Raji (cell line): ENCODE data around the gene CINP.

Experiments
- POLR2A ChIP-seq: IDR thresholded peaks from 2 replicates; pipeline ENCODE4 v1.6.1; 2011; ENCODE audit warnings: low read depth, low read length, control low read depth; ENCODE audit not compliant: insufficient read depth

Gene CINP

DNA sequence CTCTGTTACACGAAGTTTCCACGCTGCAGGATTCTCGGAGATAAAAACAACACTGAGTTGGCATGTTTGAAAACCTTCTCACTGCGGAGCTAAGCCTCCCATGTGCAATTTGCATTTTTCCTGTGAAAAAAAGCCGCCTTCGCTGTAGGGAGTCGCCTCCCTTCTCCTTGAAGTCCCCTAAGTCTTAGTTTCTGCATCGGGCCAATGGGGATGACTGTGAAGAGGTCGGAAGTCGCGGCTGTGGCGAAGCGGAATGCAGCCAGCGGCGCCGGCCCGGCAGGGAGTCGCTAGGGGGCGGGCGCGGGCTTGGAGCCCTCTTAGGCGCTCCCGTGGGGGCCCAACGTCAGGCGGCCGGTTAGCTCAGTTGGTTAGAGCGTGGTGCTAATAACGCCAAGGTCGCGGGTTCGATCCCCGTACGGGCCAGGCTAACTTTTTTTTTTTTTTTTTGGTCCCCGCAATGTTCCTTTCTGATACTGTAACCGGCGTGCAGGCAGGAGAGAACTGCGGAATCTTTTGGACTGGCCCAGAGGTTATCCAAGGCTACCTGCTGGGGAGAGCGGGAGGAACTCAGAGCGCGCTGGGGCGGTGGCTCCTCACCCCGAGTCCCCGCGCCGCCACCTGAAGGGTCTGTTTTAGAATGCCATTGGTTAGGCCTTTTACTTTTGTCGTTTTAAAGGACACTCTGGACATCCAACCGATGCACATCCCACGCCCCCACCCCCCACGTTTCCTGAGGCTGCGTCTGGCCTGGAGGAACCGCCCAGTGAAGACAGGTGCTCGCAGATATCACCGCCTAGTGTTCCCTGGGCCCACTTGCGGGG, 45.7 kb downstream of the CINP start:
- TF ChIP-seq POLR2A = peak; percentile 47

DNA sequence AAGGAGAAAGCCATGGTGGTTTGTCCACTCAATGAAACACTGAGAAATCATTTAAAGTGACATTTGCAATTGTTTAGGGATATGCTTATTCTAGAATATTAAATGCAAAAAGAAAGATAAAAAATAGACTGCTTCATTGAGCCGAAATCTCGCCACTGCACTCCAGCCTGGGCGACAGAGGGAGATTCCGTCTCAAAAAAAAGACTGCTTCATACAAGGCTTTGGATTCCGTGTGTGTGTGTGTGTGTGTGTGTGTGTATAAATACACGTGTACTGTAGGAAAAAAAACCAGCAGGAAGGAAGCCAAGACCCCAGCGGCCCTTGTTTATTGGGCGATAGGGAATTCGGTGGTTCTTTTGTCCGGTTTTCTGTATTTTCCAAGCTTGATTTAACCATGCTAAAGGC, 46.4 kb downstream of the CINP start:
- TF ChIP-seq POLR2A = no peak

DNA sequence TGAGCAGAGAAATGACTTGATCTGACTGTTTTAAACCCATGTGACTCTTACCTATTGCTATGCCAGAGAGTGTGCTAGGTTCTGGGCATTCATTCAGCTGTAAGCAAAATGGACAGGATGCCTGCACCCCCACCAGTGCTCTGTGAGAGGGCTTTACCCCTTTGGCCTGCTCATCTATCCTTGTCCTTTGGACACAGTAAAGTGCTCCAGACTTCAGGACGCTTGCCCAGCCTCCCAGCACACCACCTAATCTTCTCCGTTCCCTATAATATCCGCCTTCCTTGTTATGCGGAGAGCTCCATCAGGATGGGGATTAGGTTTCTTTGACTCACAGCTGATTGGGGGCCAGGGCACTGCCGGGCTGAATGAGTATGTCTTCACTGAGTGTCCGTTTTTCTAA, 47.6 kb downstream of the CINP start:
- TF ChIP-seq POLR2A = no peak

DNA sequence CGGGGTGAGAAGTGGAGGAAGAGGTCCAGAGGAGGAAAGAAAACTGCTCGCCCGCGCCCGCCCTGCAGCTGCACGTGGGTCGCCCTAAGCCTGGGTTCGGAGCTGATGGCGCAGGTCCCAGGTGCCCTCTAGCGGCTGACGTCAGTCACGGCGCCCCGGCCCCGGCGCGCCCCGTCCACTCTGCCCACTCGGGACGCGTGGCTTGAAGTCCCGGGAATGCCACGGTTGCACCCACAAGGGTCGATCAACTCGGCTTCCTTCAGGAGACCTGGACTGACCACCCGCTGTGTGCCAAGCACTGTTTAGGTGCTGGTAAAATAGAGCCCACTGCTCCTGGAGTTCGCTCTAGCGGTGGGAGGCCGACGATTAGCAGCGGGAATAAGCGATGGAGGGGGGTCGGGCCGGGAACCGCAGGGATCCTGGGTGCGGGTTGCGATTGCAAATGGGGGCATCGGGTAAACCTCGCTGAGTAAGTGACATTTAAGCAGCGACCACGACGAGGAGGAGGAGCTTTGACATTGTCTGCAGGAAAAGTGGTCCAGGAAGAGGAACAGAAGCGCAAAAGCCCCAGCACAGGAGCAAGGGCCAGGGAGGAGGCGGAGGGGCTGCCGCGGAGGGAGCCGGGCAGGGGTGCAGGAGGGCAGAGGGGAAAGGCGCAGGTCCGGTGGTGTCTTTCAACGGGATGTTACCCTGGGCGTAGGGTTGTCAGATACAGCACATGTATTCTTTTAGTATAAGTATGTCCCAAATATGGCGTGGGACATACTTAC, 48.3 kb downstream of the CINP start:
- no peak; the same call in 1 of the 2 replicates for TF ChIP-seq POLR2A

DNA sequence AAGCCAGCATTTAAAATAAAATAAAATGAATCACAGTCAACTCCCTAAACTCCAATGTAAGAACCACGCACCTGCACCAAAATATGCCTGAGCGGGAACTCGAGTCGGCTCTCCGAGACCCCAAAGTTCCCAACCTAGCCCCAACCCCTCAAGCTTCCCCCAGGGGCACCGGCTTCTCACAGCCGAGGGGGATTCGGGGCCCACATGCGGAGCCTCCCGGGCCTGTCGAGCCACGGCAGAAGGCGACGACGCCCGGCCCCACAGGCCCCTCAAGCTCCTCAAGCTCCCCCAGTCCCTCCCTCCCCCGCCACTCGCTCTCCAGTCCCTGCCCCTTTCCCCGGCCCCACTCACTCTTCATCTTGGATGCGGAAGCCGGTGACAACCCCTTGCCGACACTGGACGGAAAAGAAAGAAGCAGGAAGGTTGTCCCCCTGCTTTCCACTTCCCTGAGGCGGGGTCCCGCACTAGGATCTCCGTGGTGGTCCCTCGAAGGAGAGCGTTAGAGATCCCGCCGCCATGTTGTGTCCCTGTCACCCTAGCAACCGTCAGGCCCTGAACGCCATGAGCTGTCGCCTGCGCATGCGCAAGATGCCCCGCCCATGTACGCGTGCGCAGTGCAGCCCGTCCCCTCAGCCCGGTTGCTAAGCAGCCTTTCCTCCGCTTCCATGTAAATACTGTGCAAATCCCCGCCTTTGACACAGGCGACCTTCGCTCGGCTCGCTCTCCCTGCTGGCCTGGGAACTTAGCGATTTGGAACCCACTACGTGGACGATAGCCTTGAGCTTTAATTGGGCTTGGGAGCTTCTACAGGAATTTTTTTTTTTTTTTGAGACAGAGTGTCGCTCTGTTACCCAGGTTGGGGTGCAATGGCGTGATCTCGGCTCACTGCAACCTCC, 57.8 kb downstream of the CINP start, which contains the start of gene MOK:
Gene MOK (minus strand): TSS at position 554 of the 896 bp plus-strand sequence. CDS start 196 bp downstream, at position 358.
- TF ChIP-seq POLR2A = peak; percentile 46; the same call in 1 of the 2 replicates

DNA sequence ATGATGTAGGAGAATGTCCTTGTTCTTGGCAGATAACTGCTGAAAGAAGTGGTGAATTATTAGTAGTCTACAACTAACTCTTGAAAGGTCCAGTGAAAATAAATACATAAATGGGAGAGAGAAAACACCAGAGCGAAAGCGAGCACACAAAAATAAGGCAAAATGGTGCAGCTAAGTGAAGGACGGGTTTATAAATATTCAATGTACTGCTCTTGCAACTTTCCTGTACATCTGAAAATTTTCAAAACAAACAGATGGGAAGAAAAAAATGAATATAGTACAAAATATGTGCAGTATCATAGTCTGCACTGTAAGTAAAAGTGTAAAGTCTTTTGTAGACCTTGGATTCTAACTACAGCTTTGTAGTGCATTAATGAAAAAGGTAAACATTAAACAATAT, 59.0 kb downstream of the CINP start:
- no peak for TF ChIP-seq POLR2A
